Keratinocyte (primary cell): Measurements from ENCODE around the gene KRT14.

Experiments
- EZH2 ChIP-seq: IDR thresholded peaks from one replicate; pipeline ENCODE4 v1.6.1; 2012; ENCODE audit warnings: inconsistent platforms, mild to moderate bottlenecking, low read length, moderate library complexity
- TF ChIP-seq, protein P1 (sequence below), 3 experiments: IDR thresholded peaks in 1 of 3; conservative IDR thresholded peaks in 1 of 3; optimal IDR thresholded peaks in 1 of 3; 2 replicates in 2 of 3; 3 replicates in 1 of 3; pipeline versions ENCODE3 to v1.5.1; 2011; ENCODE audit warnings: low read length in 3 of 3, mild to moderate bottlenecking in 3 of 3, moderate library complexity in 2 of 3, control low read depth in 1 of 3, inconsistent platforms in 1 of 3; ENCODE audit not compliant: insufficient read depth in 2 of 3; ENCODE audit errors: extremely low read depth in 1 of 3

- TF ChIP-seq, protein P1, sequence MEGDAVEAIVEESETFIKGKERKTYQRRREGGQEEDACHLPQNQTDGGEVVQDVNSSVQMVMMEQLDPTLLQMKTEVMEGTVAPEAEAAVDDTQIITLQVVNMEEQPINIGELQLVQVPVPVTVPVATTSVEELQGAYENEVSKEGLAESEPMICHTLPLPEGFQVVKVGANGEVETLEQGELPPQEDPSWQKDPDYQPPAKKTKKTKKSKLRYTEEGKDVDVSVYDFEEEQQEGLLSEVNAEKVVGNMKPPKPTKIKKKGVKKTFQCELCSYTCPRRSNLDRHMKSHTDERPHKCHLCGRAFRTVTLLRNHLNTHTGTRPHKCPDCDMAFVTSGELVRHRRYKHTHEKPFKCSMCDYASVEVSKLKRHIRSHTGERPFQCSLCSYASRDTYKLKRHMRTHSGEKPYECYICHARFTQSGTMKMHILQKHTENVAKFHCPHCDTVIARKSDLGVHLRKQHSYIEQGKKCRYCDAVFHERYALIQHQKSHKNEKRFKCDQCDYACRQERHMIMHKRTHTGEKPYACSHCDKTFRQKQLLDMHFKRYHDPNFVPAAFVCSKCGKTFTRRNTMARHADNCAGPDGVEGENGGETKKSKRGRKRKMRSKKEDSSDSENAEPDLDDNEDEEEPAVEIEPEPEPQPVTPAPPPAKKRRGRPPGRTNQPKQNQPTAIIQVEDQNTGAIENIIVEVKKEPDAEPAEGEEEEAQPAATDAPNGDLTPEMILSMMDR (optimal IDR thresholded peaks at IDR 0.05 in 1 of 3, IDR thresholded peaks at IDR 0.05 in 1 of 3, conservative IDR thresholded peaks at IDR 0.05 in 1 of 3; ENCODE audit: extremely low read depth in 1 of 3, insufficient read depth in 2 of 3, low read length in 3 of 3) = no peak
- no peak for TF ChIP-seq EZH2
These were observed 6.5 kb downstream of the KRT14 start for GRCh38 chr17:41580244-41580575.
